ENCODE data around the gene PKD2L1.
A peak's percentile ranks its signal among the peaks of the same experiment; 100 is the strongest.
"Not testable (repeated sequence)": the region's sequence is repeated elsewhere in the genome, so short reads cannot be mapped to it uniquely, and the experiment has no call there.

The PKD2L1 gene

DNA sequence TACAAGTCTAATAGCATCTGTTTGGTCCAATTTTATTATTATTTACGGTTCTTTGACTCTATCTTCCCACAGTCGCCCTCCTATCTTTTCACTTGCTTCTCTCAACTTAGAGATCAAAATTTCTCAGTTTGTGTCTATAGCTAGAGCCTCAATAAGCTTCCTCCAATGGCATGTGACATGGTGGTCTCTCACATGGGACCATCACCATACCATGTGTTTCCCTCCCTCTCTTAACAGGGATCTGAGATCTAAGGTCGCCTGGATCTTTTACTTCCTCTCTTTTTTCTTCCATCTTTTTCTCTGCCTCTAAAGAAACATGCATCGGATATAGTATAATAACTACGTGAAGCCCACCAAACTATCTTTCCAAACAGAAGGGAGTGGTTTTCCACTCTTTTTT is 1.8 kb downstream of the PKD2L1 start:
- no peak for DNase-seq

DNA sequence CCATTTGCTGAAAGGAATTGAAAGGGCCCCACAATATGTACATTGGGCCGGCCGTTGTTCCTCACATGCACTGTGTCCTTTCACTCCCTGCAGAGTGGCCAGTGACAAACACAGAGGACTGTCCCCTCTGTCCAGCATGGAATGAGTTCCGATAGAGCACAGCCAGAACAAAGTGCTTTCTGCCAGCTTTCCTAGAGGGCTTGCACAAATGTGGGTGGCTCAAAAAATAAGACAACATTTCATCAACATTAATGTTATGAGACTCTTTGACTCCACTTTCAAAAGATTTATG is 2.4 kb downstream of the PKD2L1 start:
- no peak for DNase-seq

- peak; percentile 58 for DNase-seq
Measured at GRCh38 chr10:100327007-100327717, 2.9 kb downstream of the PKD2L1 start.

DNA sequence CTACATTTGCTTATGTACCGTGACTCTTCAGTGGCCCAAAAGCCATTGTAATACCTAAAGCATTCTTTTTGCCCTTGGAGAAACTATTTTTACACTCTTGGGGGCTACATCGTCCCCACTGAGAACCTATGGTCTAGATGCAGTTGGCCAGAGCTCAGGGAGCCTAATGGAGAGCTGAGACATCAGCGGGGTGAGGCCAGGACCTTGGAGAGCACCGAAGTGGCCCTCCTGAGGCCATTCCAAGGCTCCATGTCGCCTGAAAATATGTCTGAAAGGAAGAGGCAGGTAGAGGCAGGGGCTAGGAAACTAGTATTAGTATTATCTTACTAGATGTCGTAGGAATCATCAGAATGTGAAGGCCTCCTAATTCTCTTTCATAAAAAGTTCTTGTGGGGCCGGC is 4.9 kb downstream of the PKD2L1 start:
- no peak for DNase-seq

DNA sequence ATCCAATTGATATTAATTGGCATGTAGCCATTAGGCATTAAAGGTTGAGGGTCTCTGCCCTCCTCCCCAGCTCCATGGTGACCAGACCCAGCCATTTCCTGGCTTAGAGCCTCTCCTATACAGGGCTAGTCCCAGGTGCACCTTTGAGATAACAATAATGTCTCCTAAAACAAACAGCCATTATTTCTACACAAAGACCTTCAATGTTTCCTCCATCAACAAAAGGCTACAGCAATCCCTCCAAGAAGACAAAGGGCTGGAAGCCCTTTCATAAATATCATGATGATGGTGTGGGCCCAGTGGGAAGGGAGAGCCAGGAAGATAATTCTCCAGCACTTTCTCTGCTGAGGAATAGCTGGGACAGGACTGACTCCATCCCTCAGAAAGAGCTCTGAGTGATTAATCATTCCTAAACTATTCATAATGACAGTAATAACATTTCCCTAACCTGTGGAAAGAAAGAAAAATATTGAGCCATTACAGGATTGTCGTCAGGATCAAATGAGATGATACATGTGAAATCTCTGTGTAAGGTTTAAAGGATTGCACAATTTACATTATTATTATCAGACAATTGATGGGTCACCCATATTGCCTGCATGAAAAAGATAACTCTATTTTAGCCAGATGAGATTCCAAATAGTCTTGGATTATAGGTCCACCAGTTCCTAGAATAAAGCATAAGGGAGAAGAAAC is 10.2 kb downstream of the PKD2L1 start:
- DNase-seq, result no peak

- no peak for DNase-seq
Measured at GRCh38 chr10:100318207-100318606, 11.8 kb downstream of the PKD2L1 start.

GRCh38 chr10:100315615-100316014 is 14.4 kb downstream of the PKD2L1 start:
- no peak for DNase-seq

- DNase-seq, result no peak
Measured at GRCh38 chr10:100311298-100311697, 18.7 kb downstream of the PKD2L1 start.

- DNase-seq, result peak; percentile 3
Measured at GRCh38 chr10:100307684-100308083, 22.3 kb downstream of the PKD2L1 start.

DNA sequence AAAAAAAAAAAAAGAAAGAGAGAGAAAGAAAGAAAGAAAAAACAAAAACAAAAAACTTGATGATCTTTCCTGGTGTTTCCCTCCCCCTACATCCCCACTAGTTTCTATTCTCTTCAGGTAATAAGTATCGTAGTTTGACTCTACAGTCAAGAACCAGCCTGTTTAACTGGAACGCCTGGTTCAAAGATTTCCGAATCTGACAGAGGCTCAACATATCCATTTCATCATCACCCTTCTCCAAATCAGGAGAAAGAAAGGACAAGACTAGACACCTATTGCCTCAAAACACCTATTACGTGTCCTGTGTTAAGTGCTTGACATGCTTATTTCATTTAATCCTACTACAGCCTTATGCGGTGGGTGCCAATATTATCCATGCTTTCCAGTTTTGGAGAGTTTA is 23.2 kb downstream of the PKD2L1 start:
- no peak for DNase-seq

- no peak for DNase-seq
Measured at GRCh38 chr10:100304414-100304813, 25.6 kb downstream of the PKD2L1 start.

GRCh38 chr10:100303724-100304319 is 26.2 kb downstream of the PKD2L1 start:
- no peak for DNase-seq

- DNase-seq, result not testable (repeated sequence)
Measured at GRCh38 chr10:100301123-100301522, 28.9 kb downstream of the PKD2L1 start.

DNA sequence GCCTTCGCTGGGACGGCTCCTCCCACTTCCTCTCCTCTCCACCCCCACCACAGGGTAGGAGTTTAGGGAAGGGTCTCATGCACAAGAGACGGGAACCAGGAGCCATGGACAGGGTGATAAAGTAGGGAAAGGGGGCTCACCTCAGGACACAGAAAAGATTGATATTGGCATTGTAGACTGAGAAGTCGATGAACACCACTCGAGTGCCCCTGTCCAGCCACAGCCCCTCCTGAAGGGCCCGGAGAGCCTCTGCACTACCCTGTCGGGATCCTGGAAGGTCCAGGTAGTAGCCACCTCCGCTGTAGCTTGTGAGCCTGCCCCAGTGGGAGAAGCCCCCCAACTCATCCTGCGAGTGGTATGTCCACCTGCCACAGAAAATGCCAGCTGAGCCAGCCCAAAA is 32.8 kb downstream of the PKD2L1 start:
- no peak for DNase-seq

DNA sequence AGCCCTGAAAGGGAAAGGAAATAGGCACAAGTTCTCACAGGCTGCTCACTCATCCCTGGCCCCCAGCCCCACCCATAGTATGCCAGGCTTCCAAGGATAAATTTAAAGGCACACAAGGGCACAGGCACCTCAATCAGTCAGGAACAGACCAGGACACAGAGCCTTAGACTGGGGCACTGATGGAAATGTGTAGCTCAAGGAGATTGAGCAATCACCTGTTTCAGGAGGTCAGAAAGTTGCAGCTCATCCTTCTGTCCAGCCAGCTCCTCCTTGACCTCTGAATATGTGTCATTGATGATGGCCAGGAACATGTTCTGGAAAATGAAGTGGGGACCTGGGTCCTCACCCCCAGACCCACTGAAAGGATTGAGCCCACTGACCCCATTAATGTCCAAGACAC is 37.0 kb downstream of the PKD2L1 start:
- DNase-seq, result no peak

DNA sequence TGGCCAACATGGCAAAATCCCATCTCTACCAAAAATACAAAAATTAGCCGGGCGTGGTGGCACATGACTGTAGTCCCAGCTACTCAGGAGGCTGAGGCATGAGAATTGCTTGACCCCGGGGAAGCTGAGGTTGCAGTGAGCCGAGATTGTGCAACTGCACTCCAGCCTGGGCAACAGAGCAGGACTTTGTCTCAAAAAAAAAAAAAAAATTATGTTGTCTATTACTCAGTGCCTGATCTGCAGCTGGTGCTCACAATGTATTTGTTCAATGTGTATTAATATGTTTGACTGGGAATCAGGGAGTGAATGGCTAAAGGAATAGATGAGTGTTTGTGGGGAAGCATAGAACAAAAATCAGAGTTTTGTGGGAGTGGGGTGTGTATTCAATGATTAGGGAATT is 37.7 kb downstream of the PKD2L1 start:
- not testable (repeated sequence) for DNase-seq

DNA sequence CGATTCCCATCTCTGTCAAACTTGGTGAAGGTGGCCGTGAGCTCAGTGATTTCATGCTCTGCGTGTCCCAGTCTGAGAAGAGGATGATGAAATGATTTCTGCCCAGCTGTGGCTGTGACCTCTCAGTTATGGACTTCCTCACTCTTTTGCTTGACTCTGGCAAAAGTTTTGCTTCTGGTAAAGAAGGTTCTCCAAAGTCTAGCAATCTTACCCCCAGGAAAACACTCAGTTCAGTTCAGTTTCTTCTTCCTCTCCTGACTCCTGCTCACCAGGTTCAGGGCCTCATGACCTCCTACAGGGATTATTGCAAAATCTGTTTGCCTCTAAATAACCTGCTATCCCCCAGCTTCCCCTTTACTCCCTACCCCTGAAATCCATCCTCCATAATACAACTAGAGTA is 38.7 kb downstream of the PKD2L1 start:
- DNase-seq, result no peak

DNA sequence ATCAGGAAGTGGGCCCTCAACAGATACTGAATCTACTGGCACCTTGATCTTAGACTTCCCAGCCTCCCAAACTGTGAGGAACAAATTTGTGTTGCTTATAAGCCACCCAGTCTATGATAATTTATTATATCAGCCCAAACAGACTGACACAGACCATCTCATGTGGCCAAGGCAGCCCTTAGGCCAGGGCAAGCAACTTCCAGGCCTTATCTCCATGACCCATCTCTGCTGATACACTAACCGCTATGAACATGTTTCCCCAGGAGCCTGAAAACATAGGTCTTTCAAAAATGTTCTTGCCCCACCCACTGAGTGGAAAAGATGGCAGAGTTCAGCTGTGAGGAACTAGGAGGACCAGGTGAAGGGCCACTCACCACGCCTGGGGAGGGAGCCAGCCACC is 40.4 kb downstream of the PKD2L1 start:
- DNase-seq, result no peak

GRCh38 chr10:100288196-100288595 is 41.8 kb downstream of the PKD2L1 start:
- no peak for DNase-seq

GRCh38 chr10:100287756-100288155 is 42.3 kb downstream of the PKD2L1 start:
- DNase-seq, result no peak

GRCh38 chr10:100286051-100287033 is 43.7 kb downstream of the PKD2L1 start, which contains the start of gene BLOC1S2:
Gene BLOC1S2 (minus strand): TSS chr10:100286680. CDS start chr10:100286659, 21 bp downstream.
- DNase-seq, result peak; percentile 93

GRCh38 chr10:100285326-100285725 is 44.7 kb downstream of the PKD2L1 start:
- DNase-seq, result not testable (repeated sequence)

- no peak for DNase-seq
Measured at GRCh38 chr10:100282907-100283306, 47.1 kb downstream of the PKD2L1 start.

All from activated CD4-positive, alpha-beta T cell treated with anti-CD3 and anti-CD28 coated beads, Interleukin-2, Interleukin-6, amounts not matched to agents 100 ng/mL and 50 ng/mL, durations not matched to agents 16 hours and 8 hours (primary cell).